HG03378 (cell line): Measurements from ENCODE around the gene FEV.

Experiments used
- ATAC-seq: cut with Tn5 transposase; IDR thresholded peaks from one replicate; pipeline ENCODE4 v1.9.1; 2021; ENCODE audit warnings: mild to moderate bottlenecking, moderate library complexity; ENCODE audit not compliant: unreplicated experiment

FEV gene

GRCh38 chr2:218985021-218985324 is at the start of gene FEV:
Gene FEV (minus strand): TSS chr2:218985184. CDS start chr2:218985075, 109 bp downstream.
- ATAC-seq: no peak

GRCh38 chr2:219032051-219032745 is 47.2 kb upstream of the FEV start:
- no peak for ATAC-seq

- ATAC-seq: no peak
Measured at GRCh38 chr2:219031005-219031738, 46.2 kb upstream of the FEV start.

- no peak for ATAC-seq
Measured at GRCh38 chr2:219030177-219030940, 45.4 kb upstream of the FEV start.

GRCh38 chr2:219029829-219030165 is 44.8 kb upstream of the FEV start:
- no peak for ATAC-seq

- ATAC-seq: no peak
Measured at GRCh38 chr2:219028996-219029828, 44.2 kb upstream of the FEV start.

GRCh38 chr2:219028141-219028540 is 43.2 kb upstream of the FEV start:
- no peak for ATAC-seq

GRCh38 chr2:219027511-219028055 is 42.6 kb upstream of the FEV start:
- no peak for ATAC-seq

- no peak for ATAC-seq
Measured at GRCh38 chr2:219026946-219027345, 42.0 kb upstream of the FEV start.

GRCh38 chr2:219025637-219026585 is 40.9 kb upstream of the FEV start:
- no peak for ATAC-seq

GRCh38 chr2:219024059-219024458 is 39.1 kb upstream of the FEV start:
- no peak for ATAC-seq

- no peak for ATAC-seq
Measured at GRCh38 chr2:219023045-219023605, 38.1 kb upstream of the FEV start.

GRCh38 chr2:219022616-219023015 is 37.6 kb upstream of the FEV start:
- no peak for ATAC-seq

GRCh38 chr2:219022041-219022440 is 37.1 kb upstream of the FEV start:
- no peak for ATAC-seq

GRCh38 chr2:219021591-219021990 is 36.6 kb upstream of the FEV start:
- ATAC-seq: no peak

- no peak for ATAC-seq
Measured at GRCh38 chr2:219020604-219021365, 35.8 kb upstream of the FEV start.

GRCh38 chr2:219019436-219019835 is 34.5 kb upstream of the FEV start:
- ATAC-seq: no peak

- ATAC-seq: no peak
Measured at GRCh38 chr2:219018726-219019125, 33.7 kb upstream of the FEV start.

GRCh38 chr2:219018286-219018685 is 33.3 kb upstream of the FEV start:
- ATAC-seq: no peak
